Fibroblast of mammary gland (primary cell): ENCODE measurements around the gene TTC6.

Source experiments
- DNase-seq: peaks from one replicate; pipeline ENCODE4 v3.0.0-alpha.2; 2010; ENCODE audit warnings: low read depth
- H3K4me3 ChIP-seq: 2 replicates; pipeline ENCODE4 v1.5.1; 2011; ENCODE audit warnings: low read depth, mild to moderate bottlenecking, low read length, moderate library complexity; ENCODE audit not compliant: control insufficient read depth
- TF ChIP-seq, protein P1 (sequence below): conservative IDR thresholded peaks from 2 replicates; pipeline ENCODE4 v1.5.1; 2011; ENCODE audit warnings: low read depth, low read length, inconsistent platforms; ENCODE audit not compliant: control insufficient read depth, insufficient read depth

TTC6 gene

DNA sequence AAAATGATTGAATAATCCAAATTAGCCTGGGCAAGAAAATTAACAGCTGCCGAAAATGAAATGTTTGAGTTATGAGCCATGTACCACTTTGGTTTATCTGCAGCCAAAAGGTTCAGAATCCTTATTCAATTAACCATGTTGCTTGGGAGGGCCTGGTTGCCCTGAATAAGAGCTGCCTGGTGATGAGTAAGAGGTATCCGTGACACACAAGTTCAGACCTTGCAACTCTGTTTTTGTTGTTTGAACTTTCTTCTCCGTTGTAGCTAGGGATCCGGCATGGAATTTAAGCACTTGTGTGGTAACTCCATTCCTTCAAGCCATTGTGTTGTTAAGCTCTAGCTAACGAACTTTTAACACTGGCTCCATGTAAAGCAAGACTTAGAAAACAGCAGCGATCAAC is 36.0 kb upstream of the TTC6 start:
- TF ChIP-seq, protein P1, sequence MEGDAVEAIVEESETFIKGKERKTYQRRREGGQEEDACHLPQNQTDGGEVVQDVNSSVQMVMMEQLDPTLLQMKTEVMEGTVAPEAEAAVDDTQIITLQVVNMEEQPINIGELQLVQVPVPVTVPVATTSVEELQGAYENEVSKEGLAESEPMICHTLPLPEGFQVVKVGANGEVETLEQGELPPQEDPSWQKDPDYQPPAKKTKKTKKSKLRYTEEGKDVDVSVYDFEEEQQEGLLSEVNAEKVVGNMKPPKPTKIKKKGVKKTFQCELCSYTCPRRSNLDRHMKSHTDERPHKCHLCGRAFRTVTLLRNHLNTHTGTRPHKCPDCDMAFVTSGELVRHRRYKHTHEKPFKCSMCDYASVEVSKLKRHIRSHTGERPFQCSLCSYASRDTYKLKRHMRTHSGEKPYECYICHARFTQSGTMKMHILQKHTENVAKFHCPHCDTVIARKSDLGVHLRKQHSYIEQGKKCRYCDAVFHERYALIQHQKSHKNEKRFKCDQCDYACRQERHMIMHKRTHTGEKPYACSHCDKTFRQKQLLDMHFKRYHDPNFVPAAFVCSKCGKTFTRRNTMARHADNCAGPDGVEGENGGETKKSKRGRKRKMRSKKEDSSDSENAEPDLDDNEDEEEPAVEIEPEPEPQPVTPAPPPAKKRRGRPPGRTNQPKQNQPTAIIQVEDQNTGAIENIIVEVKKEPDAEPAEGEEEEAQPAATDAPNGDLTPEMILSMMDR, result no peak
- peak; percentile 9 for DNase-seq
- no peak overlapping the region for H3K4me3 ChIP-seq

DNA sequence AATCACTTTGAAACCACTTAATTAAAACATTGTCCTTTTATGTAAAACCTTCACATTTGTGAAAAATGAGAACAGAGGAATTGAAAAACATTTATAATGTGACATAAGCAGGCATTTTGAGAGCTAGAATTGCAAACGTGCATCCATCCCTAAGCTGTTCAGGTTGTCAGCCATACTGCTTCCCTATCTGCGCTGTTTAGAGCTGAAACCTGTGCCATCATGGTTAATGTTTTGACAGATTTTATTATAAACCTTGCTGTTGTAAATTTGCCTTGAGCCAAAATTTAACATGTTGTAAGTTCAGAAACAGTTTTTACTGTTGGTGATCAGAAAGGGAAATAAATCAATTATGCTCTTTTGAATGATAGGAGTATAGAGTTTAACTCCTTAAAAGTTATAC is 32.2 kb upstream of the TTC6 start:
- DNase-seq, result no peak
- no peak overlapping the region for H3K4me3 ChIP-seq
- TF ChIP-seq, protein P1, result no peak

DNA sequence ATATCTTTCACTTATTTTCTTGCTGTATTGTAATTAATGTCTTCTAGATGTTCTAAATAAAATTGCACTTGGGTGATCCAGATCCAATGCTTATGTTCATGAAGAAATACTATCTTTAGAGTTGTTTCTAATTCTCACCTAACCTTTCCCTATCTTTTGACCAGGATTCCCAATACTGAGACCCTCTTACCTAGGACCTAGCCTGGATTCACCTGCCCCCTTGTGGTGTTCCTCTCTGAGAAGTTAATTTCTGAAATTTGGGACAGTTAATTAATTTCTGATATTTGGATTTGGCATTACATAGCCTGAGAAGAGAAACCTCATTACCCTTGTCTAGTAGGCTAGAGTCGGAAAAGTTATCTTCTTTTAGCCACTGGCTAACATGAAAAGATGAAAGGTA is 29.9 kb upstream of the TTC6 start:
- DNase-seq, result no peak
- no peak overlapping the region for H3K4me3 ChIP-seq
- TF ChIP-seq, protein P1, result peak; percentile 21

DNA sequence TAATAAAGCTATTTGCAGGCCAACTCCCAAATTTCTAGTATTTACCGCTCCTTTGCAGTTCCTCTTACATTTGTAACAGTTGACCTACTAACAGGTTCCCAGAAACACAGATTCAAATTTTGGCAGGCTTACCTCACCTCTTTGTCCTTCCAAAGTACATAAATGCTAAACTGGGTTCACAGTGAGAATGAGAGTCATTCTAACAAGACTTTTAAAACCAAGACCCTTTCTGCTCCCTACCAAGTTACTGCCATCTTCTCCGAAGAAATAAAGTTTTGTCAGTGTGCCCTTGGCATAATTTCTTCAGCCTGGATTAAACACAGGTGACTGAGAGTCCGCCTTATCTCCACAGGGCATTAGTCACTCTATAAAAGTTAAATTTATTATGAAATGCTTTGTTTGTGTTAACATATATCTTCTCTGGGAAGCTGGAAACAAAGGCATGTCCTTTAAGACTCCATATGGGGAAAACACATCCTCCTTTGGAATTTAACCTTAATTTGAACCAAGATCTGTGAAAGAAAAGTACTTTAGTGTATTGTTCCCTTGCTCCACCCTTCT is 28.5 kb upstream of the TTC6 start:
- H3K4me3 ChIP-seq, result no peak overlapping the region
- TF ChIP-seq, protein P1, result no peak
- no peak for DNase-seq

DNA sequence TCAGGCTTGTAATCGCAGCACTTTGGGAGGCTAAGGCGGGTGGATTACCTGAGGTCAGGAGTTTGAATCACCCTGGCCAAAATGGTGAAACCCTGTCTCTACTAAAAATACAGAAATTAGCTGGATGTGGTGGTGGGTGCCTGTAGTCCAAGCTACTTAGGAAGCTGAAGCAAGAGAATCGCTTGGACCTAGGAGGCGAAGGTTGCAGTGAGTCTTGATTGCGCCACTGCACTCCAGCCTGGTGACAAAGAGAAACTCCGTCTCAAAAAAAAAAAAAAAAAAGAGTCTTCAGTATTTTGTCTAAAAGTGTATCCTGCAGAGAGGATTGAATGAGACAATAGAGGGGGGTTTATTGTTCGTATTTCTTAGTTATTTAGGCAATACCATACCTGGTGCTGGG is 25.7 kb upstream of the TTC6 start:
- TF ChIP-seq, protein P1, result no peak
- no peak overlapping the region for H3K4me3 ChIP-seq
- DNase-seq, result no peak

DNA sequence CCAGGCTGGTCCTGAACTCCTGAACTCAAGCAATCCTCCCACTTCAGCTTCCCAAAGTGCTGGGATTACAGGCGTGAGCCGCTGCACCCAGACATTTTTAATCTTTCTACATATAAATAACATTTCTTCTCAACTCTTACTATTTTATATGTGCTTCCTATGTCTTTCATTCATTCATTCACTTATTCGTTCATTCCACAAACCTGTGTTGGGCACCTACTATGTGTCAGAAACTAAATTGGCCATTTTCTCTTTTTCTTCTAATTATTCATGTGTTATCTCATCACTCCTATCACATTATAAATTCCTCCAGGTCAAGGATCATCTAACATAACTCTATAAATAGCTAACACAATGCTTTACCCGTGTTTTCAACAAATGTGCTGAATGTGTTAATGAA is 24.0 kb upstream of the TTC6 start:
- TF ChIP-seq, protein P1, result no peak
- H3K4me3 ChIP-seq, result no peak overlapping the region
- no peak for DNase-seq

DNA sequence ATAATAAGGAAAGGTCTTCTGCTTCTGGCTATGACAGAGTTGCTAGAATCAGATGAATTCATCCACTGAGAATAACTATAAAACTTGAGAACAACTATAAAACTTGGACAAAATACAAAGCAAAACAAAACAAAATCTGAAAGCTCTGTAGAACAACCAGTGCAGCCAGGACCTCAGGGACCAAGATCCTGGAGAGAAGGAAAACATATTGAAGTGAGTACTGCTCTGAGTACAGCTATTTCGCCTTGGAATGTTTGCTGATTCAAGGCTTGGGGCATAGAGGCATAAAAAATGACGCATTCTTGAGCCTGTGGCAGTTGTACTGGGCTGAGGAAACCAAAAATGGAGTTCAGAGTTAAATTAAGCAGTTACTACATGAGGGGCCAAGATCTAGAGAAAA is 22.1 kb upstream of the TTC6 start:
- TF ChIP-seq, protein P1, result no peak
- DNase-seq, result no peak
- no peak overlapping the region for H3K4me3 ChIP-seq
